HG02840 (cell line): ENCODE results near the gene TLE4.

Experiments used
- ATAC-seq: cut with Tn5 transposase; IDR thresholded peaks from one replicate; pipeline ENCODE4 v1.9.1; 2021; ENCODE audit warnings: mild to moderate bottlenecking, moderate library complexity, moderate number of reproducible peaks; ENCODE audit not compliant: unreplicated experiment, low FRiP score

TLE4 gene

DNA sequence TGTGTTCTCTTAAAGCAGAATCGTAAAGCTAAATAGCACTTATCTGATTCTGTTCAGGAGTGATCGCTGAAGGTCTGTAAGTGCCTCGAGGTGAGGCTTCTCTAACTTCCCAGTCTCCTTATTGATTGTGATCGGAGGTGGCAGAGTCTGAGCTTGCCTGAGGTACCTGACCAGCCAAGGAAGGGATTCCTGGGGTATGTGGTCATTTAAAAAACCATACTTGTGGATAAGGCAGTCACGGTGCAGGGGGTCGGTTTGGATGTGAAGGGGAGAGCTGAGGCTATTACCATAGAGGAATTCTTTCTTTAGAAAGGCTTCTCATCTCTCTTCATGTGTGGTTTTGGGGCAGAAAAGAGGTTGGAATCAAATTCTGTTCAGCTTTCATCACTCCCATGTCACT lies 193.7 kb downstream of the TLE4 start:
- ATAC-seq: no peak

DNA sequence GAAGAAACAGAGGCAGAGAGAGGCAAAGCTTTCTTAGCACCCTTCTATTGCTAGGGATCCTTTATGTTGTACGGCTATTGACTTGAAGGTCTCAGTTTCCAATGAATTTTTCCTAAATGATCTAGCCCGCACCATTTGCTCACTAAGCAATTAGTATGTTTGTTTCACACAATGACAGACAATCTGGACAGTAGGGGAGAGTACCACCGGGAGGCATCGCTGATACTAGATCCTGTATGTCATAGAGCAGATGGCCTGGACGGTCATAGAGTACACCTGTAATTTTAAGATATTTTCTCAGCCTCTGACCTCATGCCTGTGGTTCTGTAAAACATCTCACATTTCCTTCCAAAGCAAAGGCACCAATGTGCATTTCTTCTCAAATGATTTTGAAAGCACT lies 194.3 kb downstream of the TLE4 start:
- no peak for ATAC-seq

DNA sequence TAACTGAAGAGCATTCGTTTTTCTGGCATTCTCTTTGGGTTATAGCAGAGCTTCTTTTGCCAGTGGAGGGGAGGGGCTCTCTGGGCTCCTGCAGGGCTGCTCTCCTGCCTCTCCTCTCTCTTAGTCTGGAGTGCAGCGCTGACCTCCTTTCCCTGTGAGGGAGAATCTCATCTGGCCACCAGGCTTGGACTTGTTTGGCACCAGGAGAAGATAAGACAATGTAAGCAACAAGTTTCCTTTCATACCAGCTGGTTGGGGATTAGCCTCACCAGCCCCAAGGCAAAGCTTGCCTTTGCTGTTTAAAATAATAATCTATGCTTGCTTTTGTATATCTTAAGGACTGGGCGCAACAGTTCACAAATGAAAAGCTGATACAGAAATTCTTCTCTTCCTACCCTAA lies 196.4 kb downstream of the TLE4 start:
- ATAC-seq: no peak

DNA sequence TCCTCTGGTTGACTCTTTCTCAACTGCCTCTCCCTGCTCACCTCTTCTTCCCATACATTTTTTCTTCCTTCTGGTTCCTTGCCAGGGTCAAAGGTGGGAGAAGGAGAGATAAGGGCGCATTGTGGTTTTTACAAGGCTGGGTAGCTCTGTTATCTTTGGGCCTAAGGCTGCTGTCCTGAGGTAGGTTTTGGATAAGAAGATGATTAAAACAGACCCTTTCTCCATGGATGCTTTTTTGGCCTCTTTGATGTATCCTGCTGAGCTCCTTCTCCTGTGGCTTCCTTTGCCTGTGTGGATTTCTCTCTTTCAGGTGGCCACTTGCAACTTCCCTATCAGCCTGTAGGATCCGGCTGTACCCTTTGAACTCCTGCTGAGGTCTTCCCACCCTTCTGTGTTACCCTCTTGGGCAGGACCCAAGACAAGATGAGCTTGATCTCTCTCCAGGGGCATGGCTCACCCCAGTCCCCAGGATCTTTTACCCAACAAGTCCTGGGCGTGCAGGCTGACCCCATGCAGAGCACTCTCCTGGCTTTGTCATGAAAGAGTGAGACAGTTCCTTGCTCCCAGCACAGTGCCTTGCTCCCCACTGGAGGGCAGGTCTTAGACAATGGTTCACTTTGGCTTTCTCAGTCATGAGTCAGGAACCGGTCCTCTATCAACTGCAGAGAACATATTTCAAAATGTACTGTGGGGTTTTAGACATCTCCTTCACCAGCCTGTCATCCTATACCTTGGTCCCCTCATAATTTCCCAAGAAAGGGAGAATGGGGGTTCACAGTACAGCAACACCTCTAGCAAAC lies 197.9 kb downstream of the TLE4 start:
- no peak for ATAC-seq

GRCh38 chr9:79774356-79774755 lies 202.6 kb downstream of the TLE4 start:
- no peak for ATAC-seq
